Measurements from ENCODE around the gene ADAM12. TPM values are rescaled to one million over a fixed set of nuclear protein-coding genes. Genes with fewer than 3 reads are reported as not detected.

ADAM12 gene
- total RNA-seq, 1 experiment from 2014 or later: not detected

- no peak overlapping the region for H2AFZ ChIP-seq (ENCODE audit: low read depth, low read length, poor library complexity, severe bottlenecking)
- no peaks in the 10 kb centered on the region for H3K9me2 ChIP-seq (ENCODE audit: insufficient read depth)
- ChIA-PET POLR2A (no interaction called here), CTCF (no interaction called here), RAD21 (ENCODE audit: low non-redundant PET in 1 of 2, low total read pairs in 2 of 2, uncharacterized antibody in 2 of 2, unreplicated experiment in 2 of 2) (no interaction called here)
- H3K9ac ChIP-seq (ENCODE audit: low read length): no peak overlapping the region
- no peaks in the 10 kb centered on the region for H3K9me3 ChIP-seq (ENCODE audit: control insufficient read depth in 1 of 2, insufficient read depth in 1 of 2, low read depth in 1 of 2, low read length in 2 of 2)
- H3K4me3 ChIP-seq (replicated peaks in 1 of 2; ENCODE audit: low read depth in 1 of 2, low read length in 2 of 2): no peak overlapping the region
- no peaks in the 10 kb centered on the region for H3K27me3 ChIP-seq (ENCODE audit: insufficient read depth, low read length)
- intact Hi-C loops (cut with micrococcal nuclease): no loop called here
- no peaks in the 10 kb centered on the region for H3K4me1 ChIP-seq (ENCODE audit: control insufficient read depth in 1 of 2, insufficient read depth in 2 of 2, low read length in 2 of 2)
- H3K36me3 ChIP-seq (ENCODE audit: control insufficient read depth in 1 of 2, insufficient read depth in 2 of 2, low read length in 2 of 2): no peaks in the 10 kb centered on the region
- ATAC-seq: no peak
- DNase-seq (ENCODE audit: low read depth, low spot score): no peak
- H3K27ac ChIP-seq (ENCODE audit: low read depth, low read length): no peak overlapping the region
- no peak overlapping the region for H3K4me2 ChIP-seq (ENCODE audit: low read length)
- no TSS peak for BruUV-seq (replicated peaks)
- TF ChIP-seq CEBPB (IDR thresholded peaks at IDR 0.05; ENCODE audit: low read depth) (no peak), SIN3A (IDR thresholded peaks at IDR 0.05; ENCODE audit: low read depth) (no peak), YY1 (IDR thresholded peaks at IDR 0.05; ENCODE audit: extremely low read depth, insufficient replicate concordance, low read depth, low read length) (no peak), JUND (IDR thresholded peaks at IDR 0.05) (no peak), ELF1 (IDR thresholded peaks at IDR 0.05; ENCODE audit: borderline replicate concordance, low read depth) (no peak), ZFX (IDR thresholded peaks at IDR 0.05) (no peak), EZH2 (IDR thresholded peaks at IDR 0.05) (no peak), REST (IDR thresholded peaks at IDR 0.05; ENCODE audit: low read depth) (no peak), TCF7L2 (IDR thresholded peaks at IDR 0.05; ENCODE audit: borderline replicate concordance, extremely low read depth, insufficient read depth, insufficient read length) (no peak), ZNF274 (IDR thresholded peaks at IDR 0.05; ENCODE audit: low read depth, low read length) (no peak), SRF (IDR thresholded peaks at IDR 0.05; ENCODE audit: low read depth) (no peak), FOSL1 (IDR thresholded peaks at IDR 0.05; ENCODE audit: low read depth) (no peak), EZH2phosphoT487 (IDR thresholded peaks at IDR 0.05; ENCODE audit: borderline replicate concordance) (no peak), RAD21 (IDR thresholded peaks at IDR 0.05; ENCODE audit: low read depth) (no peak)
- TF ChIP-seq, protein P1, sequence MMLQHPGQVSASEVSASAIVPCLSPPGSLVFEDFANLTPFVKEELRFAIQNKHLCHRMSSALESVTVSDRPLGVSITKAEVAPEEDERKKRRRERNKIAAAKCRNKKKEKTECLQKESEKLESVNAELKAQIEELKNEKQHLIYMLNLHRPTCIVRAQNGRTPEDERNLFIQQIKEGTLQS (IDR thresholded peaks at IDR 0.05): no peak
- TF ChIP-seq, protein P2, sequence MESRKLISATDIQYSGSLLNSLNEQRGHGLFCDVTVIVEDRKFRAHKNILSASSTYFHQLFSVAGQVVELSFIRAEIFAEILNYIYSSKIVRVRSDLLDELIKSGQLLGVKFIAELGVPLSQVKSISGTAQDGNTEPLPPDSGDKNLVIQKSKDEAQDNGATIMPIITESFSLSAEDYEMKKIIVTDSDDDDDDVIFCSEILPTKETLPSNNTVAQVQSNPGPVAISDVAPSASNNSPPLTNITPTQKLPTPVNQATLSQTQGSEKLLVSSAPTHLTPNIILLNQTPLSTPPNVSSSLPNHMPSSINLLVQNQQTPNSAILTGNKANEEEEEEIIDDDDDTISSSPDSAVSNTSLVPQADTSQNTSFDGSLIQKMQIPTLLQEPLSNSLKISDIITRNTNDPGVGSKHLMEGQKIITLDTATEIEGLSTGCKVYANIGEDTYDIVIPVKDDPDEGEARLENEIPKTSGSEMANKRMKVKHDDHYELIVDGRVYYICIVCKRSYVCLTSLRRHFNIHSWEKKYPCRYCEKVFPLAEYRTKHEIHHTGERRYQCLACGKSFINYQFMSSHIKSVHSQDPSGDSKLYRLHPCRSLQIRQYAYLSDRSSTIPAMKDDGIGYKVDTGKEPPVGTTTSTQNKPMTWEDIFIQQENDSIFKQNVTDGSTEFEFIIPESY (IDR thresholded peaks at IDR 0.05; ENCODE audit: extremely low read depth, insufficient replicate concordance, low read length): no peak
- TF ChIP-seq, protein P3, sequence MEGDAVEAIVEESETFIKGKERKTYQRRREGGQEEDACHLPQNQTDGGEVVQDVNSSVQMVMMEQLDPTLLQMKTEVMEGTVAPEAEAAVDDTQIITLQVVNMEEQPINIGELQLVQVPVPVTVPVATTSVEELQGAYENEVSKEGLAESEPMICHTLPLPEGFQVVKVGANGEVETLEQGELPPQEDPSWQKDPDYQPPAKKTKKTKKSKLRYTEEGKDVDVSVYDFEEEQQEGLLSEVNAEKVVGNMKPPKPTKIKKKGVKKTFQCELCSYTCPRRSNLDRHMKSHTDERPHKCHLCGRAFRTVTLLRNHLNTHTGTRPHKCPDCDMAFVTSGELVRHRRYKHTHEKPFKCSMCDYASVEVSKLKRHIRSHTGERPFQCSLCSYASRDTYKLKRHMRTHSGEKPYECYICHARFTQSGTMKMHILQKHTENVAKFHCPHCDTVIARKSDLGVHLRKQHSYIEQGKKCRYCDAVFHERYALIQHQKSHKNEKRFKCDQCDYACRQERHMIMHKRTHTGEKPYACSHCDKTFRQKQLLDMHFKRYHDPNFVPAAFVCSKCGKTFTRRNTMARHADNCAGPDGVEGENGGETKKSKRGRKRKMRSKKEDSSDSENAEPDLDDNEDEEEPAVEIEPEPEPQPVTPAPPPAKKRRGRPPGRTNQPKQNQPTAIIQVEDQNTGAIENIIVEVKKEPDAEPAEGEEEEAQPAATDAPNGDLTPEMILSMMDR (IDR thresholded peaks at IDR 0.05 in 2 of 3, conservative IDR thresholded peaks at IDR 0.05 in 1 of 3; ENCODE audit: borderline replicate concordance in 1 of 3, insufficient read depth in 1 of 3, low read depth in 2 of 3, low read length in 2 of 3): no peak
- H4K20me1 ChIP-seq (ENCODE audit: insufficient read depth): no peaks in the 10 kb centered on the region
- no peaks in the 10 kb centered on the region for H3K79me2 ChIP-seq (ENCODE audit: insufficient read depth, low read length)
Measured at GRCh38 chr10:126042354-126042753, 345.9 kb downstream of the ADAM12 start.
